Measurements from ENCODE around the gene GET3.

The GET3 gene

DNA sequence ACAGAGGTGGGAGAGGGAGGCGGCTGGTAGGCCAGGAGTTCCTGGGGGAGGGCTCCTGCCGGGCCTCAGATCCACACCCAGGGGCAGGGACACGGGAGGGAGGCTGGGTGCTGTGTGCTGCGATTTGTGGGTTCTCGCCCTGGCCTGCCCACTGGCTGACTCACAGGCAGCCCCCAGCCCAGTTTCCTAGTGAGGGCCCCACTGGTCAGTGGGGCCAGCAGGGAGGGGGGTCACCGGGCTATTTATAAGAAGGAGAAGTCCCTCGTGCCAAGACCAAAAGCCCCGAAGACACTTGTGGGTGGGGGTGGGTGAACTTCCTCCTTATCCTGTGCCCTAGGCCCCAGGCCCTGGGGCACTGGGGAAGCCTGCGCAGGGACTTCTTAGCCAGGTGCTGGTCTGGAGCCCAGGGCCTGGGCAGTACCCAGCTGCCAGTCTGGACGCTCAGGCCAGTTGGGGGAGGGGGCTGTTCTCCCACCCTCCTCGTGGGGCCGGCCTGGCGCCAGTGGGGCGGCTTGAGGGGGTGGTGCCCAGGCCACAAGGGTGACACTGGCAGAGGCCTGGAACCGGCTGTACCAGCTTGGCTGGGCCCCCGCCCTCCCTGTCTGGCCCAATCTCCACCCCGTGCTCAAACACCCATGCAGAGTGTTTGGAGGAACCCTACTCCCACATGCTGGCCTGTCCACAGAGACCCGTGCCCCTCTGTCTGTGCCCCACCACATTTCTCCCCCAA is 49.0 kb downstream of the GET3 start:
- Histone ChIP-seq H3K9me3 (ENCODE audit: insufficient read depth, low read length) (no peaks in the 10 kb centered on the region), H4K20me1 (ENCODE audit: low read depth, low read length) (no peaks in the 10 kb centered on the region), H3K79me2 (ENCODE audit: insufficient read depth, low read length) (no peaks in the 10 kb centered on the region), H3K4me2 (ENCODE audit: low read depth, low read length, poor library complexity, severe bottlenecking) (no peak overlapping the region), H3K27ac (ENCODE audit: low read depth, low read length) (no peak overlapping the region), H3K36me3 (ENCODE audit: low read length) (no peaks in the 10 kb centered on the region), H3K4me3 (ENCODE audit: insufficient read depth, low read length, poor library complexity, severe bottlenecking) (no peak overlapping the region), H2AFZ (ENCODE audit: low read depth, low read length, severe bottlenecking) (no peak overlapping the region), H3K9me2 (replicated peaks; ENCODE audit: insufficient read depth, low read length) (no peaks in the 10 kb centered on the region), H3K27me3 (ENCODE audit: low read length) (no peaks in the 10 kb centered on the region), H3F3A (ENCODE audit: insufficient read depth) (peaks cover 19% of the 10 kb centered on the region), H3K9ac (ENCODE audit: low read length) (no peak overlapping the region)
- TF ChIP-seq CTCF (IDR thresholded peaks at IDR 0.05; ENCODE audit: insufficient read depth, low read length, poor library complexity, severe bottlenecking), result no peak
- TF ChIP-seq EZH2phosphoT487 (conservative IDR thresholded peaks at IDR 0.05; ENCODE audit: low read length), result no peak

GRCh38 chr19:12786952-12787351 is 49.7 kb downstream of the GET3 start:
- Histone ChIP-seq H3K9me3 (ENCODE audit: insufficient read depth, low read length) (no peaks in the 10 kb centered on the region), H3K27ac (ENCODE audit: low read depth, low read length) (no peak overlapping the region), H3F3A (ENCODE audit: insufficient read depth) (peaks cover 19% of the 10 kb centered on the region), H3K4me2 (ENCODE audit: low read depth, low read length, poor library complexity, severe bottlenecking) (no peak overlapping the region), H3K27me3 (ENCODE audit: low read length) (no peaks in the 10 kb centered on the region), H3K4me3 (ENCODE audit: insufficient read depth, low read length, poor library complexity, severe bottlenecking) (no peak overlapping the region), H3K79me2 (ENCODE audit: insufficient read depth, low read length) (no peaks in the 10 kb centered on the region), H4K20me1 (ENCODE audit: low read depth, low read length) (no peaks in the 10 kb centered on the region), H3K9me2 (replicated peaks; ENCODE audit: insufficient read depth, low read length) (no peaks in the 10 kb centered on the region), H3K9ac (ENCODE audit: low read length) (no peak overlapping the region), H2AFZ (ENCODE audit: low read depth, low read length, severe bottlenecking) (no peak overlapping the region), H3K36me3 (ENCODE audit: low read length) (no peaks in the 10 kb centered on the region)
- TF ChIP-seq EZH2phosphoT487 (conservative IDR thresholded peaks at IDR 0.05; ENCODE audit: low read length), result no peak

DNA sequence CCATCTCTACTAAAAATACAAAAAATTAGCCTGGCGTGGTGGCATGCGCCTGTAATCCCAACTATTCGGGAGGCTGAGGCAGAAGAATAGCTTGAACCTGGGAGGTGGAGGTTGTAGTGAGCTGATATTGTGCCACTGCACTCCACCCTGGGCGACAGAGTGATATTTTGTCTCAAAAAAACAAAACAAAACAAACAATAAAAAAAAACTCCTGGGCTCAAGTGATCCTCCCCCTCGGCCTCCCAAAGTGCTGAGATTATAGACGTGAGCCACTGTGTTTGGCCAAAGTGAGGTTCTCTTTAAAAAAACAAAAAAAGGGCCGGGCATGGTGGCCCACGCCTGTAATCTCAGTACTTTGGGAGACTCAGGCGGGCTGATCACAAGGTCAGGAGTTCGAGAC is 50.2 kb downstream of the GET3 start:
- H3K79me2 ChIP-seq (ENCODE audit: insufficient read depth, low read length), result no peaks in the 10 kb centered on the region
- TF ChIP-seq CTCF (IDR thresholded peaks at IDR 0.05; ENCODE audit: insufficient read depth, low read length, poor library complexity, severe bottlenecking) (no peak), EZH2phosphoT487 (conservative IDR thresholded peaks at IDR 0.05; ENCODE audit: low read length) (no peak)
- no peak overlapping the region for H3K4me3 ChIP-seq (ENCODE audit: insufficient read depth, low read length, poor library complexity, severe bottlenecking)
- no peaks in the 10 kb centered on the region for H3K9me3 ChIP-seq (ENCODE audit: insufficient read depth, low read length)
- no peak overlapping the region for H2AFZ ChIP-seq (ENCODE audit: low read depth, low read length, severe bottlenecking)
- no peaks in the 10 kb centered on the region for H4K20me1 ChIP-seq (ENCODE audit: low read depth, low read length)
- no peaks in the 10 kb centered on the region for H3K27me3 ChIP-seq (ENCODE audit: low read length)
- no peaks in the 10 kb centered on the region for H3K9me2 ChIP-seq (replicated peaks; ENCODE audit: insufficient read depth, low read length)
- peaks cover 19% of the 10 kb centered on the region for H3F3A ChIP-seq (ENCODE audit: insufficient read depth)
- H3K4me2 ChIP-seq (ENCODE audit: low read depth, low read length, poor library complexity, severe bottlenecking), result no peak overlapping the region
- no peak overlapping the region for H3K9ac ChIP-seq (ENCODE audit: low read length)
- H3K36me3 ChIP-seq (ENCODE audit: low read length), result no peaks in the 10 kb centered on the region
- H3K27ac ChIP-seq (ENCODE audit: low read depth, low read length), result no peak overlapping the region

DNA sequence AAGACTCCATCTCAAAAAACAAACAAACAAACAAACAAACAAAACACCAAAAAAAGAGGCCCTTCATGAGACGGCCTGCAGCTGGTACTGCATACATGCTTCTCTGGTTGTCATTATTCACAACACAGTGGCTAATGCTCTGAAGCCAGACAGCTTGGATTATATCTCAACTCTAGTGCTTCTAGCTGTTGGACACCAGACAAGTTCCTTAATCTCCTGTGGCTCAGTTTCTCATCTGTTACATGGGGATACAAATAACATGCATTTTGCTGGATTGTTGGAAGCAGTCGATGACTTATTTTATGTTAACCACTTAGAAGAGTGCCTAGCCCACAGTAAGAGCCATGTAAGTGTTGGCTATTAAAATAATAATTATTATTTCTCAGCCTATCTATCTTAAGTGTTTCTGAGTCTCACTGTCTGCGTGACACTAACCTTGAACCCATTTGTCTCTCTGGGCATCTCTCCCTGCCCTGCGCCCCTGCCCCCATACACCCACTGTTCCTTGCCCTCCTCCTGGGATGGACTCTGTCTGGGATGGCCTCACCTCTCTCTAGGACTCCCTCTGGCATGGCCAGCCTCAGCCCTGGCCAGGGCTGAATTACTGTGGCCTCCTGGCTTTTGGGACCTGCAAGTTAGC is 50.9 kb downstream of the GET3 start:
- no peak overlapping the region for H3K4me2 ChIP-seq (ENCODE audit: low read depth, low read length, poor library complexity, severe bottlenecking)
- H3K9me2 ChIP-seq (replicated peaks; ENCODE audit: insufficient read depth, low read length), result no peaks in the 10 kb centered on the region
- no peaks in the 10 kb centered on the region for H3K27me3 ChIP-seq (ENCODE audit: low read length)
- no peak overlapping the region for H3K9ac ChIP-seq (ENCODE audit: low read length)
- TF ChIP-seq CTCF (IDR thresholded peaks at IDR 0.05; ENCODE audit: insufficient read depth, low read length, poor library complexity, severe bottlenecking) (no peak), EZH2phosphoT487 (conservative IDR thresholded peaks at IDR 0.05; ENCODE audit: low read length) (no peak)
- no peaks in the 10 kb centered on the region for H3K9me3 ChIP-seq (ENCODE audit: insufficient read depth, low read length)
- H3F3A ChIP-seq (ENCODE audit: insufficient read depth), result peaks cover 26% of the 10 kb centered on the region
- no peak overlapping the region for H3K27ac ChIP-seq (ENCODE audit: low read depth, low read length)
- no peaks in the 10 kb centered on the region for H3K36me3 ChIP-seq (ENCODE audit: low read length)
- H2AFZ ChIP-seq (ENCODE audit: low read depth, low read length, severe bottlenecking), result no peak overlapping the region
- H3K79me2 ChIP-seq (ENCODE audit: insufficient read depth, low read length), result no peaks in the 10 kb centered on the region
- H4K20me1 ChIP-seq (ENCODE audit: low read depth, low read length), result no peaks in the 10 kb centered on the region
- H3K4me3 ChIP-seq (ENCODE audit: insufficient read depth, low read length, poor library complexity, severe bottlenecking), result no peak overlapping the region

All from SU-DHL-6 (cell line).